ENCODE results near the gene AIFM1.

- TF ChIP-seq CREB1 (IDR thresholded peaks at IDR 0.05; ENCODE audit: low read depth) (no peak), TEAD4 (IDR thresholded peaks at IDR 0.05) (no peak), MAX (IDR thresholded peaks at IDR 0.05) (no peak), EP300 (IDR thresholded peaks at IDR 0.05; ENCODE audit: borderline replicate concordance) (no peak), REST (IDR thresholded peaks at IDR 0.05; ENCODE audit: low read depth) (no peak), CEBPB (IDR thresholded peaks at IDR 0.05) (no peak), YY1 (IDR thresholded peaks at IDR 0.05; ENCODE audit: low read depth) (no peak)
These were observed 46.0 kb upstream of the AIFM1 start for GRCh38 chrX:130211415-130212186.

Data from Ishikawa (cell line).